SU-DHL-6 (cell line): ENCODE measurements around the gene ABHD17A.

Experiments used
- H2AFZ ChIP-seq: fragments of 200-600 bp; sonication (generic); 2 replicates; pipeline ENCODE4 v1.6.1; 2014; ENCODE audit warnings: low read depth, mild to moderate bottlenecking, moderate library complexity, mixed read lengths, antibody characterized with exemption, low read length; ENCODE audit not compliant: severe bottlenecking
- H3F3A ChIP-seq: fragments of 200-600 bp; shearing (Covaris generic); 2 replicates; pipeline ENCODE4 v1.6.0; 2016; ENCODE audit warnings: antibody characterized with exemption, mild to moderate bottlenecking; ENCODE audit not compliant: insufficient read depth
- H3K27ac ChIP-seq: fragments of 200-600 bp; sonication (generic); 2 replicates; pipeline ENCODE4 v1.5.1; 2016; ENCODE audit warnings: low read depth, mild to moderate bottlenecking, low read length, moderate library complexity, mixed read lengths
- H3K27me3 ChIP-seq: fragments of 200-600 bp; sonication (generic), shearing (Covaris generic); 2 replicates; pipeline ENCODE4 v1.6.0; 2014; ENCODE audit warnings: mild to moderate bottlenecking, low read length
- H3K36me3 ChIP-seq: fragments of 200-600 bp; sonication (generic); 2 replicates; pipeline ENCODE4 v1.6.1; 2014; ENCODE audit warnings: mild to moderate bottlenecking, low read length, mixed read lengths
- H3K4me2 ChIP-seq: fragments of 300-600, 200-600 bp; shearing (Covaris generic), sonication (generic); 2 replicates; pipeline ENCODE4 v1.6.0; 2014; ENCODE audit warnings: low read length, low read depth, mild to moderate bottlenecking; ENCODE audit not compliant: poor library complexity, severe bottlenecking
- H3K4me3 ChIP-seq: fragments of 200-600 bp; sonication (generic); 2 replicates; pipeline ENCODE4 v1.5.1; 2014; ENCODE audit warnings: antibody characterized with exemption, low read length, mild to moderate bottlenecking, mixed read lengths; ENCODE audit not compliant: insufficient read depth, poor library complexity, severe bottlenecking
- H3K79me2 ChIP-seq: fragments of 200-600 bp; sonication (generic); 2 replicates; pipeline ENCODE4 v1.6.1; 2014; ENCODE audit warnings: mild to moderate bottlenecking, low read length, moderate library complexity; ENCODE audit not compliant: insufficient read depth
- H3K9ac ChIP-seq: fragments of 200-600 bp; sonication (generic); 2 replicates; pipeline ENCODE4 v1.7.0; 2014; ENCODE audit warnings: mild to moderate bottlenecking, low read length
- H3K9me2 ChIP-seq: fragments of 200-600 bp; sonication (generic); replicated peaks from 2 replicates; pipeline ENCODE4 v1.6.1; 2014; ENCODE audit warnings: low read length; ENCODE audit not compliant: insufficient read depth
- H3K9me3 ChIP-seq: fragments of 200-600 bp; sonication (generic); 2 replicates; pipeline ENCODE4 v1.6.1; 2014; ENCODE audit warnings: low read length, mixed read lengths; ENCODE audit not compliant: insufficient read depth
- H4K20me1 ChIP-seq: fragments of 200-600 bp; sonication (generic); 2 replicates; pipeline ENCODE4 v1.6.1; 2014; ENCODE audit warnings: low read depth, mild to moderate bottlenecking, antibody characterized with exemption, low read length, moderate library complexity, mixed read lengths
- EZH2phosphoT487 ChIP-seq: fragments of 200-600 bp; sonication (generic), shearing (Covaris generic); conservative IDR thresholded peaks from 2 replicates; pipeline ENCODE4 v1.6.1; 2018; ENCODE audit warnings: mild to moderate bottlenecking, antibody characterized with exemption, low read length, moderate library complexity, mixed read lengths
- TF ChIP-seq, protein P1 (sequence below): fragments of 200-600 bp; sonication (generic); IDR thresholded peaks from one replicate; pipeline ENCODE4 v1.5.1; 2017; ENCODE audit warnings: antibody characterized with exemption, mild to moderate bottlenecking, low read length, moderate library complexity; ENCODE audit not compliant: insufficient read depth, poor library complexity, severe bottlenecking

The ABHD17A gene

GRCh38 chr19:1853295-1854038 is 31.8 kb downstream of the ABHD17A start:
- Histone ChIP-seq H3K4me2 (peak overlapping the region; percentile 10), H3K9ac (no peak overlapping the region), H3F3A (peaks cover 21% of the 10 kb centered on the region), H3K79me2 (peaks cover 39% of the 10 kb centered on the region), H4K20me1 (peaks cover 4% of the 10 kb centered on the region; the same call in 1 of the 2 replicates), H3K4me3 (no peak overlapping the region), H3K36me3 (no peaks in the 10 kb centered on the region), H2AFZ (no peak overlapping the region), H3K9me2 (no peaks in the 10 kb centered on the region), H3K27me3 (no peaks in the 10 kb centered on the region), H3K27ac (0 out of 2 replicates have a peak overlapping the region, but pooled peaks have one; percentile 12), H3K9me3 (no peaks in the 10 kb centered on the region)
- no peak for TF ChIP-seq EZH2phosphoT487
- TF ChIP-seq, protein P1, sequence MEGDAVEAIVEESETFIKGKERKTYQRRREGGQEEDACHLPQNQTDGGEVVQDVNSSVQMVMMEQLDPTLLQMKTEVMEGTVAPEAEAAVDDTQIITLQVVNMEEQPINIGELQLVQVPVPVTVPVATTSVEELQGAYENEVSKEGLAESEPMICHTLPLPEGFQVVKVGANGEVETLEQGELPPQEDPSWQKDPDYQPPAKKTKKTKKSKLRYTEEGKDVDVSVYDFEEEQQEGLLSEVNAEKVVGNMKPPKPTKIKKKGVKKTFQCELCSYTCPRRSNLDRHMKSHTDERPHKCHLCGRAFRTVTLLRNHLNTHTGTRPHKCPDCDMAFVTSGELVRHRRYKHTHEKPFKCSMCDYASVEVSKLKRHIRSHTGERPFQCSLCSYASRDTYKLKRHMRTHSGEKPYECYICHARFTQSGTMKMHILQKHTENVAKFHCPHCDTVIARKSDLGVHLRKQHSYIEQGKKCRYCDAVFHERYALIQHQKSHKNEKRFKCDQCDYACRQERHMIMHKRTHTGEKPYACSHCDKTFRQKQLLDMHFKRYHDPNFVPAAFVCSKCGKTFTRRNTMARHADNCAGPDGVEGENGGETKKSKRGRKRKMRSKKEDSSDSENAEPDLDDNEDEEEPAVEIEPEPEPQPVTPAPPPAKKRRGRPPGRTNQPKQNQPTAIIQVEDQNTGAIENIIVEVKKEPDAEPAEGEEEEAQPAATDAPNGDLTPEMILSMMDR = peak; percentile 82

- H3K79me2 ChIP-seq = peaks cover 40% of the 10 kb centered on the region
- no peak overlapping the region for H3K4me2 ChIP-seq
Measured at GRCh38 chr19:1852581-1853128, 32.6 kb downstream of the ABHD17A start.

DNA sequence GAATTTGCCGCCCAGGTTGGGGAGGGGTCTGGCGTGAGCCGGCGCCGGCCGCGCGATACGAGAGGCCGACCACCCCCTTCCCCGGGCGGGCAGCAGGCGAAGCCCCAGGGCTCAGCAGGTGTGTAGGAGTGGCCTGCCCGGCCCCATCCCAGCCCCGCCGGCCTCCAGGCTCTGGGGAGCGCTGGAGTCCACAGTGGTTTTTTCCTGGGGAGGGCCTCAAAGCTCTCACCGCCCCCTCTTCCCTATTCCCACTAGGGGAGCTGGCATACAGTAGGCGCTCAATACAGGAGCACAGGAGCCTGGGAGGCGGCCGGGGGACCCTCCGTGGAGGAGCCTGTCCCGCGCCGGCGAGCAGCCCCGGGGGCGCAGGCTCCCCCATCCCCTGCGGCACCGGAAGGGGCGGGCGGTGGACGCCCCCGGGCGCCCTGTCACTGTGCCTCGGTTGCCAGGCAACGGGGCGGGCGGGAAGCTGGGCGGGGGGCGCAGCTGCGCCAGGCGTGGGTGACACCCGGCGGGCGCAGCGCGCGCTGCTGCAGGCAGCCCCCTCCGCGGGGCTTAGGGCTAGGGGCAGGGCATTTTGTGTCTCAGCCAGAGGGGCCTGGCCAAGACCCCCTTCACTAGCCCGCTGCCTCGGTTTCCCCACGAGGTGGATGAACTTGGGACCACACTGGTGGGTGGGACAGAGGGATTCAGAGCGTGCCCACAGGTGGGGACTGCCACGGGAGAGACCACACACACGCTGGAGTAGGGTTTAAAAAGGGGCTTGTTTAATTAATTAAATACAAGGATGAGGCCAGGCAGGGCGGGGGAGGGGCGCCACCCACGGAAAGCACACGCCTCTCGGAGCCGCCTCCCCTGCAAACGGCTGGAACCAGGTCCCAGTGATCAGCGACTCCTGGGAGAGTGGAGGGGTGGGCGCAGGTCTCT is 33.4 kb downstream of the ABHD17A start:
- peaks cover 13% of the 10 kb centered on the region for H3F3A ChIP-seq
- H2AFZ ChIP-seq = no peak overlapping the region
- no peak overlapping the region for H3K4me3 ChIP-seq
- H3K9me3 ChIP-seq = no peaks in the 10 kb centered on the region
- H3K36me3 ChIP-seq = no peaks in the 10 kb centered on the region
- H4K20me1 ChIP-seq = peaks cover 8% of the 10 kb centered on the region; the same call in 1 of the 2 replicates
- H3K79me2 ChIP-seq = peaks cover 43% of the 10 kb centered on the region
- H3K27ac ChIP-seq = no peak overlapping the region
- H3K27me3 ChIP-seq = no peaks in the 10 kb centered on the region
- TF ChIP-seq, protein P1 = no peak
- no peak for TF ChIP-seq EZH2phosphoT487
- no peaks in the 10 kb centered on the region for H3K9me2 ChIP-seq
- no peak overlapping the region for H3K9ac ChIP-seq
- no peak overlapping the region for H3K4me2 ChIP-seq

More at GRCh38 chr19:1852581-1853128, 32.6 kb downstream of the ABHD17A start:
- Histone ChIP-seq H3K9me3 (no peaks in the 10 kb centered on the region), H3F3A (peaks cover 18% of the 10 kb centered on the region), H3K9me2 (no peaks in the 10 kb centered on the region), H3K36me3 (no peaks in the 10 kb centered on the region), H4K20me1 (peaks cover 4% of the 10 kb centered on the region; the same call in 1 of the 2 replicates), H3K27me3 (no peaks in the 10 kb centered on the region), H2AFZ (no peak overlapping the region), H3K9ac (no peak overlapping the region), H3K27ac (no peak overlapping the region), H3K4me3 (no peak overlapping the region)
- TF ChIP-seq, protein P1 = no peak
- TF ChIP-seq EZH2phosphoT487 = no peak
